Measurements from ENCODE around the gene ASIC3. TPM values are rescaled to one million over a fixed set of nuclear protein-coding genes. Genes with fewer than 3 reads are reported as not detected.

Gene ASIC3
- total and polyA plus RNA-seq, 2 of the 4 experiments (the other 2 are of a cell fraction): 0.74 TPM; not detected in 1

GRCh38 chr7:151012031-151012692 lies 36.2 kb upstream of the ASIC3 start:
- POLR2A ChIA-PET (ENCODE audit: unreplicated experiment): no interaction called here
- H3K23ac ChIP-seq (ENCODE audit: low read depth, low read length): no peak overlapping the region
- H4K20me1 ChIP-seq (ENCODE audit: insufficient read depth, low read length): no peaks in the 10 kb centered on the region
- dilution Hi-C loops (cut with HindIII; ENCODE audit: low sequenced_read_pairs, unreplicated experiment): no loop called here
- H3K79me1 ChIP-seq (ENCODE audit: low read depth in 1 of 2, low read length in 2 of 2): no peaks in the 10 kb centered on the region
- H3K36me3 ChIP-seq (ENCODE audit: control insufficient read depth, insufficient read depth, low read length): no peaks in the 10 kb centered on the region
- TF ChIP-seq BHLHE40 (IDR thresholded peaks at IDR 0.05; ENCODE audit: low read depth, low read length): peak; percentile 45
- 0 out of 2 replicates have a peak, but pooled peaks have one; percentile 8 for TF ChIP-seq CEBPB (IDR thresholded peaks at IDR 0.05; ENCODE audit: low read depth, low read length)
- TF ChIP-seq MAFK (IDR thresholded peaks at IDR 0.05; ENCODE audit: low read depth, low read length): no peak
- TF ChIP-seq MXI1 (IDR thresholded peaks at IDR 0.05; ENCODE audit: borderline replicate concordance, low read depth, low read length): no peak
- TF ChIP-seq NFE2L2 (IDR thresholded peaks at IDR 0.05; ENCODE audit: low read depth, low read length): peak; percentile 34; the same call in 1 of the 2 replicates
- 100% methylated on average over 1 of the region's 6 CpGs; no CpG with 5 or more reads in 1 of the 2 experiments for WGBS, 2 experiments (ENCODE audit: extremely low coverage in 2 of 2, insufficient read length in 1 of 2)
- in situ Hi-C loops (cut with MboI; ENCODE audit: low sequenced_read_pairs): no loop called here
- no peaks in the 10 kb centered on the region for H3K9me1 ChIP-seq (ENCODE audit: insufficient read depth, low read length)
- H3K4ac ChIP-seq (ENCODE audit: low read depth, low read length): no peak overlapping the region
- peaks cover 19% of the 10 kb centered on the region; the same call in 1 of the 2 replicates for H3K27me3 ChIP-seq (ENCODE audit: control insufficient read depth, insufficient read depth, low read length)
- intact Hi-C loops (cut with micrococcal nuclease): loop anchor here (5.0 kb wide), 1 partner anchor 100 kb away; no protein-coding TSS in a partner anchor
- no peak overlapping the region for H2AK9ac ChIP-seq (replicated peaks; ENCODE audit: low read depth, low read length, poor library complexity)
- no peak overlapping the region for H3K56ac ChIP-seq (ENCODE audit: extremely low read depth, insufficient read depth, low read length)
- no peak overlapping the region for H2BK120ac ChIP-seq (ENCODE audit: low read depth, low read length)
- H3K4me2 ChIP-seq (ENCODE audit: low read depth, low read length): no peak overlapping the region; the same call in 1 of the 2 replicates
- no peak overlapping the region for H3K9ac ChIP-seq (ENCODE audit: low read depth, low read length)
- H4K8ac ChIP-seq (ENCODE audit: low read depth in 2 of 2, low read length in 2 of 2): no peak overlapping the region
- no peak overlapping the region for H2AFZ ChIP-seq (replicated peaks; ENCODE audit: low read length, poor library complexity)
- no peak overlapping the region for H2BK5ac ChIP-seq (ENCODE audit: low read depth, low read length, poor library complexity, severe bottlenecking)
- H2BK20ac ChIP-seq (ENCODE audit: low read depth, low read length): no peak overlapping the region
- H3K4me1 ChIP-seq (ENCODE audit: control insufficient read depth, insufficient read depth, low read length): peaks cover 9% of the 10 kb centered on the region; the same call in 1 of the 2 replicates
- CTCF ChIA-PET: interaction anchor here (0.6 to 1.4 kb wide), 3 partner anchors 16 to 242 kb away, joined by 3 to 5 read pairs (median 3); partner anchors contain the start of gene ABCB8
- no peak overlapping the region; the same call in 1 of the 2 replicates for H3K18ac ChIP-seq (ENCODE audit: low read depth, low read length)
- H3K4me3 ChIP-seq (ENCODE audit: insufficient read depth, low read depth, low read length): no peak overlapping the region
- H4K91ac ChIP-seq (ENCODE audit: insufficient read depth, low read depth, low read length): no peak overlapping the region
- DNase-seq: peak; percentile 70
- no peak overlapping the region for H2BK15ac ChIP-seq (ENCODE audit: low read depth, low read length)
- H3K14ac ChIP-seq (replicated peaks; ENCODE audit: low read depth, low read length): no peak overlapping the region
- no peaks in the 10 kb centered on the region for H3K9me3 ChIP-seq (ENCODE audit: control insufficient read depth, insufficient read depth, low read length)
- no peak overlapping the region for H2AK5ac ChIP-seq (ENCODE audit: low read depth, low read length)
- no peak overlapping the region for H3K27ac ChIP-seq (ENCODE audit: insufficient read depth, low read length)
- no TSS peak for BruUV-seq (replicated peaks)
- no peak overlapping the region for H4K5ac ChIP-seq (ENCODE audit: low read depth, low read length)
- ATAC-seq (ENCODE audit: low read depth): no peak

Data from IMR-90 (cell line).